Right lobe of liver (tissue), 6 donors: Measurements from ENCODE around the gene ARID3A. TPM values are rescaled to one million over a fixed set of nuclear protein-coding genes. Genes with fewer than 3 reads are reported as not detected.

Experiments used
- ATAC-seq, 4 donors: fragments of 200-7000 bp; cut with Tn5 transposase; one replicate each; pipeline ENCODE4 v1.9.1; 2020; ENCODE audit warnings: mild to moderate bottlenecking in 4 of 4, moderate library complexity in 4 of 4
- DNase-seq, 3 donors: peaks; one replicate each; pipeline ENCODE4 v3.0.0-alpha.2; 2020
- H3K27ac ChIP-seq, 3 donors: fragments of 200-600 bp; one replicate each; pipeline ENCODE4 v1.8.0; 2022
- H3K27me3 ChIP-seq, 2 donors: fragments of 200-600 bp; one replicate each; pipeline ENCODE4 v1.8.0; 2022
- H3K36me3 ChIP-seq, 4 donors: fragments of 200-600 bp; sonication (generic) in 1 of 4; one replicate each; pipeline versions ENCODE4 v1.5.1 to v1.8.0; 2017 to 2022; ENCODE audit warnings: control low read depth in 1 of 4
- H3K4me1 ChIP-seq, 4 donors: fragments of 200-600 bp; sonication (generic) in 1 of 4; one replicate each; pipeline versions ENCODE4 v1.5.1 to v1.8.0; 2017 to 2022; ENCODE audit warnings: control low read depth in 1 of 4
- H3K4me3 ChIP-seq, 3 donors: fragments of 200-600 bp; one replicate each; pipeline ENCODE4 v1.8.0; 2022
- H3K9me3 ChIP-seq, 4 donors: fragments of 200-600 bp; sonication (generic) in 1 of 4; one replicate each; pipeline versions ENCODE4 v1.5.1 to v1.8.0; 2017 to 2022; ENCODE audit warnings: control low read depth in 1 of 4
- POLR2A ChIP-seq: fragments of 450-650 bp; IDR thresholded peaks from one replicate; pipeline ENCODE4 v1.6.1; 2017; ENCODE audit warnings: antibody characterized with exemption, mild to moderate bottlenecking
- WGBS: methylation state at CpG from one replicate; pipeline ENCODE4 v1.1.6; 2018; ENCODE audit warnings: low coverage, low lambda C conversion rate; ENCODE audit not compliant: insufficient coverage; ENCODE audit errors: missing lambda C conversion rate; 5-methylcytosine and 5-hydroxymethylcytosine counted together
- intact Hi-C, 2 donors: fragments of 100-400 bp; cut with DNase I; formaldehyde crosslinking; loops; one replicate each; pipeline versions ENCODE4 v1.11.2 to v1.14.1; 2022
- total RNA-seq, 6 experiments: library from RNA; depleted of rRNA in 2 of 6; stranded (reverse); fragments of >200 nt in 2 of 6; fragmentation: NEBNext Ultra II Directional in 3 of 6; extraction: Animal tissue kit (Norgen Biotek cat#: 25700) in 3 of 6; gene quantifications; one replicate each; pipeline versions ENCODE4 v1.1.0 to v1.2.4, GENCODE V29; 2016 to 2023
- TF ChIP-seq, protein P1 (sequence below), 4 donors: fragments of 200-600 bp in 3 of 4; fragments of 450-650 bp in 1 of 4; IDR thresholded peaks; one replicate each; pipeline versions ENCODE4 v1.5.1 to v1.8.0; 2016 to 2022; ENCODE audit warnings: antibody characterized with exemption in 4 of 4, mild to moderate bottlenecking in 2 of 4
- donor health status: DM: no; HTN: yes; CAD: no.
- donor health status: DM: no; HTN: no; CAD: no.
- donor health status: DM: no; HTN: no; CAD: no.
- donor health status: DM: no; HTN: yes; CAD: no.
- donor health status: DM: no; HTN: yes; CAD: no.

ARID3A gene
- total RNA-seq, 6 experiments from 2014 or later, result 0.74 to 5.3 (median 1.9) TPM

DNA sequence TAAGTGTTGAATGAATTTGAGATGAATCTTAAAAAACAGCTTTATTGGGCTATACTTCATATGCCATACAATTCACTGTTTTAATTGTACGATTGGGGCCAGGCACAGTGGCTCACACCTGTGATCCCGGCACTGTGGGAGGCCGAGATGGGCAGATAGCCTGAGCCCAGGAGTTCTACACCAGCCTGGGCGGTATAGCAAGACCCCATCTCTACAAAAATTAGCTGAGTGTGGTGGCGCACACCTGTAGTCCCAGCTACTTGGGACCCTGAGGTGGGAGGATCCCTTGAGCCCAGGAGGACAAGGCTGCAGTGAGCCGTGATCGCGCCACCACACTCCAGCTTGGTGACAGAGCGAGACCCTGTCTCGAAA lies 10.3 kb downstream of the ARID3A start:
- DNase-seq (no peak), ATAC-seq (no peak)
- Histone ChIP-seq H3K36me3 (no peaks in the 10 kb centered on the region), H3K27ac (no peak overlapping the region), H3K4me1 (peaks cover 2 to 40% (median 26%) of the 10 kb centered on the region in 4 donors), H3K9me3 (no peaks in the 10 kb centered on the region), H3K27me3 (no peaks in the 10 kb centered on the region), H3K4me3 (no peak overlapping the region)
- TF ChIP-seq, protein P1, sequence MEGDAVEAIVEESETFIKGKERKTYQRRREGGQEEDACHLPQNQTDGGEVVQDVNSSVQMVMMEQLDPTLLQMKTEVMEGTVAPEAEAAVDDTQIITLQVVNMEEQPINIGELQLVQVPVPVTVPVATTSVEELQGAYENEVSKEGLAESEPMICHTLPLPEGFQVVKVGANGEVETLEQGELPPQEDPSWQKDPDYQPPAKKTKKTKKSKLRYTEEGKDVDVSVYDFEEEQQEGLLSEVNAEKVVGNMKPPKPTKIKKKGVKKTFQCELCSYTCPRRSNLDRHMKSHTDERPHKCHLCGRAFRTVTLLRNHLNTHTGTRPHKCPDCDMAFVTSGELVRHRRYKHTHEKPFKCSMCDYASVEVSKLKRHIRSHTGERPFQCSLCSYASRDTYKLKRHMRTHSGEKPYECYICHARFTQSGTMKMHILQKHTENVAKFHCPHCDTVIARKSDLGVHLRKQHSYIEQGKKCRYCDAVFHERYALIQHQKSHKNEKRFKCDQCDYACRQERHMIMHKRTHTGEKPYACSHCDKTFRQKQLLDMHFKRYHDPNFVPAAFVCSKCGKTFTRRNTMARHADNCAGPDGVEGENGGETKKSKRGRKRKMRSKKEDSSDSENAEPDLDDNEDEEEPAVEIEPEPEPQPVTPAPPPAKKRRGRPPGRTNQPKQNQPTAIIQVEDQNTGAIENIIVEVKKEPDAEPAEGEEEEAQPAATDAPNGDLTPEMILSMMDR (IDR thresholded peaks at IDR 0.05), result no peak
- no peak for TF ChIP-seq POLR2A
- WGBS, result 100% methylated on average over 3 of the region's 10 CpGs
- intact Hi-C loops, result no loop called here

DNA sequence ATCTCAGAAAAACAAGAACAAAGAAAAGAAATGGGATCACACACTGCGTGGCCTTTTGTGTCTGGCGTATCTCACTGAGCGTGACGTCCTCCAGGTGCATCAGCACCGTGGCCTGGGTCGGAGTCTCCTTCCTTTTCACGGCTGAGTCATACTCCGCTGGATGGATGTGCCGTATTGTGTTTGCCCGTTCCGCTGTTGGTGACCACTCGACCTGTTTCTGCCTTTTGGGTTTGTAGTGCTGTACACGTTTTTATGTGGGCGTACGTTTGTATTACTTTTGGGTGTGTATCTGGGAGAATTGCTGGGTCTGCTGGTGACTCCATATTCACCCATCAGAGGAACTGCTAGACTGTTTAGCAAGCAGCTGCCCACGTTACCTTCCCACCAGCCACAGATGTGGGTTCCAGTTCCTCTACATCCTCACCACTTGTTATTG lies 11.4 kb downstream of the ARID3A start:
- 78% methylated on average over 14 of the region's 16 CpGs for WGBS
- H3K4me3 ChIP-seq, result no peak overlapping the region
- intact Hi-C loops, result no loop called here
- no peak overlapping the region for H3K27ac ChIP-seq
- no peaks in the 10 kb centered on the region for H3K27me3 ChIP-seq
- no peaks in the 10 kb centered on the region for H3K9me3 ChIP-seq
- ATAC-seq, result no peak
- TF ChIP-seq POLR2A, result no peak
- TF ChIP-seq, protein P1 (IDR thresholded peaks at IDR 0.05), result no peak
- H3K4me1 ChIP-seq, result peaks cover 2 to 44% (median 29%) of the 10 kb centered on the region in 4 donors
- no peaks in the 10 kb centered on the region for H3K36me3 ChIP-seq
- no peak for DNase-seq

DNA sequence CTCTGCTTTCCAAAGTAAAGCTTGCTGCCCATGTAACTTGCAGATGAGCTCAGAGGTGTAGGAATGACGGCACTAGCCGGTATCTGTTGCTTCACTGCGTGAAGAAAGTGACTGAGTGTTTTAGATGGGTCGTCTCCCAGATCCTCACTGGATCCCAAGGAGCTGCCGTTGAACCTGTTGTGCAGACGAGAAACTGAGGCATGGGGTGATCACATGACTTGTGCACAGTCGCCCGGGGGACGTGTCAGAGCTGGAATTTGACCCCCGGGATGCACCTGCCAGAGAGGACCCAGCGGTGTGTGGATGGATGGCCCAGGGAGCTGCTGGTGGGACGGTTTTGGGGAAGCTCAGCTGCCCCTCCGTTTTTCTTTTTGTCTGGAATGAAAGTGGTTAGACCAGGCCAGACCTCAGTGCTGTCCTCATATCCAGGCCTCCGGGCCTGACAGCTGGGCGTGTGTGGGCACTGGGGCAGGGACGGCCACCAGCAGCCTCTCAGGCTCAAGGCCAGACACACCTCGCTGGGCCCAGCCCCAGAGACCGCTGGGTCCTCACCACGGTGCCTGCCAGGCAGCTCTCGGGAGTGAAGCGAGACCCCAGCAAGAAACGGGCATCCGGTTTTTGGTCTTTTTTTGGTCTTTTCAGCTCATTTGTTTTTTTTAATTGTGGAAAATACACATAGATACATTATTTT lies 12.5 kb downstream of the ARID3A start:
- H3K9me3 ChIP-seq, result no peaks in the 10 kb centered on the region
- no peak for ATAC-seq
- DNase-seq, result no peak
- H3K27ac ChIP-seq, result no peak overlapping the region
- no peak for TF ChIP-seq POLR2A
- TF ChIP-seq, protein P1 (IDR thresholded peaks at IDR 0.05), result no peak
- intact Hi-C loops, result no loop called here
- H3K27me3 ChIP-seq, result no peaks in the 10 kb centered on the region
- no peaks in the 10 kb centered on the region for H3K36me3 ChIP-seq
- no peak overlapping the region for H3K4me3 ChIP-seq
- 91% methylated on average over 10 of the region's 23 CpGs for WGBS
- H3K4me1 ChIP-seq, result peaks cover 2 to 42% (median 28%) of the 10 kb centered on the region in 4 donors

DNA sequence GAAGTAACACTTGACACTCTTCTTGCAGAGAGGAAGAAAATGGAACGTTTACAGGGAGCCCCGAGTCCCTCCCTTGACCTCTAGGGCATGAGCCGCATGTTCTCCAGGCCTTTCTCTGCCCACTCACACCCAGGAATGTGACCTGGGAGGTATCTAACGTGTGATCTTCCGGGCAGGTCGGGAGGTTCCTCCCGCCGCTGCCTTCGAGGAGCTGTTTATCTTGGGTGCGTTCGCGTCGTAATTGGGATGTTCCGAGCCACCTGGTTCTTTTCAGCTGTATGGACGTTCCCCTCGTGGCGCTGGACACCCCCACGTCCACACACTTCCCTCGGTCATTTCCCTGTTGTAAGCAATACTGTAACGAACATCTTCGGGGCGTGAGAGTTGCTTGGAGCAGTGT lies 13.6 kb downstream of the ARID3A start:
- DNase-seq (no peak), ATAC-seq (no peak)
- H3K9me3 ChIP-seq, result no peaks in the 10 kb centered on the region
- H3K36me3 ChIP-seq, result no peaks in the 10 kb centered on the region
- 86% methylated on average over 19 of the region's 22 CpGs for WGBS
- no peak for TF ChIP-seq POLR2A
- TF ChIP-seq, protein P1 (IDR thresholded peaks at IDR 0.05), result no peak
- no peak overlapping the region for H3K27ac ChIP-seq
- H3K4me1 ChIP-seq, result peaks cover 2 to 32% (median 20%) of the 10 kb centered on the region in 4 donors
- no peak overlapping the region for H3K4me3 ChIP-seq
- intact Hi-C loops, result no loop called here
- no peaks in the 10 kb centered on the region for H3K27me3 ChIP-seq
